Prostate gland (tissue), 2 donors: ENCODE results near the gene SNX10. TPM values are rescaled to one million over a fixed set of nuclear protein-coding genes. Genes with fewer than 3 reads are reported as not detected.

Experiments
- DNase-seq: peaks from one replicate; pipeline ENCODE4 v3.0.0-alpha.2; 2019; ENCODE audit warnings: low spot score
- H3K27ac ChIP-seq, 2 donors: fragments of 200-600 bp; sonication (generic); 2 replicates each; pipeline ENCODE4 v1.5.1; 2017 to 2019
- H3K27me3 ChIP-seq: fragments of 200-600 bp; sonication (generic); replicated peaks from 2 replicates; pipeline ENCODE4 v1.5.1; 2019; ENCODE audit not compliant: insufficient read depth
- H3K36me3 ChIP-seq, 2 donors: fragments of 200-600 bp; sonication (generic); 1 replicate in 1 of 2; 2 replicates in 1 of 2; pipeline versions ENCODE4 v1.5.1 to v1.8.1; 2017 to 2019
- H3K4me1 ChIP-seq: fragments of 200-600 bp; sonication (generic); replicated peaks from 2 replicates; pipeline ENCODE4 v1.5.1; 2019
- H3K4me3 ChIP-seq, 2 donors: fragments of 200-600 bp; sonication (generic); 2 replicates each; pipeline ENCODE4 v1.5.1; 2017 to 2019
- H3K9me3 ChIP-seq: fragments of 200-600 bp; sonication (generic); 2 replicates; pipeline ENCODE4 v1.5.1; 2017
- CTCF ChIP-seq, 4 experiments: fragments of 200-600 bp in 2 of 4; fragments of 450-650 bp in 2 of 4; sonication (generic) in 2 of 4; IDR thresholded peaks; 1 replicate in 3 of 4; 2 replicates in 1 of 4; pipeline ENCODE4 v1.5.1; 2016 to 2019; ENCODE audit warnings: antibody characterized with exemption in 4 of 4, mild to moderate bottlenecking in 2 of 4, moderate library complexity in 2 of 4
- POLR2A ChIP-seq: fragments of 450-650 bp; IDR thresholded peaks from one replicate; pipeline ENCODE4 v1.6.1; 2016; ENCODE audit warnings: antibody characterized with exemption, mild to moderate bottlenecking
- POLR2AphosphoS5 ChIP-seq: sonication (generic); formaldehyde crosslinking; IDR thresholded peaks from one replicate; pipeline ENCODE4 v1.6.1; 2017; ENCODE audit warnings: antibody characterized with exemption
- WGBS: methylation state at CpG from one replicate; pipeline ENCODE4 v1.1.5; 2018; 5-methylcytosine and 5-hydroxymethylcytosine counted together
- intact Hi-C: fragments of 100-400 bp; cut with DNase I; formaldehyde crosslinking; loops from one replicate; pipeline ENCODE4 v1.14.2; 2022
- total RNA-seq, 2 donors: library from RNA; depleted of rRNA; stranded (reverse); fragments of >200 nt; gene quantifications; one replicate each; pipeline ENCODE4 v1.1.0, GENCODE V29; 2016

SNX10 gene
- total RNA-seq, 2 donors from 2014 or later: 4.7 to 6.8 TPM

- 93% methylated on average over 5 of the region's 5 CpGs for WGBS
- TF ChIP-seq POLR2AphosphoS5: no peak
- no peak for TF ChIP-seq CTCF (IDR thresholded peaks at IDR 0.05)
- no peak for TF ChIP-seq POLR2A
- H3K4me3 ChIP-seq: no peak overlapping the region
- H3K9me3 ChIP-seq: no peaks in the 10 kb centered on the region
- H3K27ac ChIP-seq: no peak overlapping the region
- H3K4me1 ChIP-seq: no peaks in the 10 kb centered on the region
- no peaks in the 10 kb centered on the region for H3K36me3 ChIP-seq
- no peaks in the 10 kb centered on the region for H3K27me3 ChIP-seq
- intact Hi-C loops: no loop called here
- DNase-seq: no peak
These were observed 131.1 kb downstream of the SNX10 start for GRCh38 chr7:26422761-26423160.

GRCh38 chr7:26423436-26423835 lies 131.8 kb downstream of the SNX10 start:
- Histone ChIP-seq H3K9me3 (no peaks in the 10 kb centered on the region), H3K4me3 (no peak overlapping the region), H3K36me3 (no peaks in the 10 kb centered on the region), H3K27me3 (no peaks in the 10 kb centered on the region), H3K4me1 (no peaks in the 10 kb centered on the region), H3K27ac (no peak overlapping the region)
- 81% methylated on average over 1 of the region's 1 CpG for WGBS
- TF ChIP-seq POLR2A (no peak), POLR2AphosphoS5 (no peak), CTCF (IDR thresholded peaks at IDR 0.05) (no peak)
- DNase-seq: no peak
- intact Hi-C loops: no loop called here

Other genes with a start within 250 kb of the SNX10 start
- gene NFE2L3, start 139.7 kb upstream of the SNX10 start, total RNA-seq: 1 to 10 TPM; 2.0 to 4.3 TPM
- gene HNRNPA2B1, start 91.1 kb upstream of the SNX10 start, total RNA-seq: 100 to 1,000 TPM; 185 to 189 TPM
- 10 to 100 TPM; 51.6 to 75.3 TPM for gene CBX3, start 90.1 kb upstream of the SNX10 start, total RNA-seq